GM19328 (cell line): ENCODE results near the gene SLC25A25.
"Not testable (repeated sequence)": the region's sequence is repeated elsewhere in the genome, so short reads cannot be mapped to it uniquely, and the experiment has no call there.

Experiments used
- ATAC-seq: cut with Tn5 transposase; IDR thresholded peaks from one replicate; pipeline ENCODE4 v1.9.1; 2021; ENCODE audit warnings: mild to moderate bottlenecking, moderate library complexity; ENCODE audit not compliant: unreplicated experiment

Gene SLC25A25

DNA sequence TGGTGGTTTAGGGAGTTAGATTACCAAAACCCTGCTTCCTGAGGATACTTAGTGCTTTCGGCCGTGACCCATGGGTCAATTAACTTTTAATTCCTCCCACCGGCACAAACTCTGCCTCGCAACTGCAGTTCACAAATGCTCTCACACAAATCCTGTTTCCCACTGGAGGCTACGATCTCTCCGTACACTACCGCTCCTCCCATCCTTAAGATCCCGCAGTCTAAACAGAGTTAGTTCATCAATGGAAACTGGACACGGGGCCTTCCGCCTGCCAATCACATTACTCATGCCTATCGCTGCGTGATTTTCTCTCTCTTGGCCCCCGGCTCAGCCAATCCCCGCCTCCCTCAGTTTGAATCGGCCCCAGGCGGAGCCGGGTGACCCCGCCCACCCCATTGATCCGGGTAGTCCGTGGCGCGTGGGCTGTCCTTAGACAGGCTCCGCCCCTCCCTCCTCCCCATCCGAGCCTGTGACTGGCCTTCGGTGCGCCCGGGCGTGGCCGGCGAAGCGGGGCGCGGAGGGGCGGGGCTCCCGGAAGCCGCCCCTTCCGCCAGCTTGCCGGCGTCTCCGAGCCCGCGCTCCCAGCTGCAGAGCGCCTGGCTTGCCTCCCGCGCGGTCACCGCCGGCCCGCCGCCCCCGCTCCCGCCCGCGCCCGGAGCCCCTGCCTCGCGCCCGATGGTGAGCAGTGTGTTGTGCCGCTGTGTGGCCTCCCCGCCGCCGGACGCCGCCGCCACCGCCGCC is at the start of gene SLC25A25:
Gene SLC25A25, plus strand, starts transcription at position 588 of the 741 bp plus-strand sequence. Its CDS starts 88 bp downstream, at position 676.
- ATAC-seq, result peak; percentile 73

DNA sequence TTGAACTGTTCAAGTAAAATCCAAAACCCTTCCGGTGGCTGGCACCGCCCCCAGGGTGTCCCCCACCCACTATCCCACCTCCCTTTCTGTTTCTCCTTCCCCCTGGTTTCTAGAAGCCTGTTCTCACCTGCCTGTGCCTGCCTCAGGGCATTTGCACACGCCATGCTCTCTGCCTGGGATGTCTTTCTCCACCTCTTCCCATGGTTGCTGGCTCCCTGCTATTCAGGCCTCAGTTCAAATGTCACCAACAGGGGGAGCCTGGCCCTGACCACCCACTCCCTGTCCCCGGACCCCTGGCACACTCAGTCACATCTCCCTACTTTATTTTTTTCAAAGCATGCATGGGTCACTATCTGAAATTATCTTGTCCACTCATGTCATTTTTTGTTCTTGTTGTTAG is 47.3 kb upstream of the SLC25A25 start:
- ATAC-seq, result no peak

DNA sequence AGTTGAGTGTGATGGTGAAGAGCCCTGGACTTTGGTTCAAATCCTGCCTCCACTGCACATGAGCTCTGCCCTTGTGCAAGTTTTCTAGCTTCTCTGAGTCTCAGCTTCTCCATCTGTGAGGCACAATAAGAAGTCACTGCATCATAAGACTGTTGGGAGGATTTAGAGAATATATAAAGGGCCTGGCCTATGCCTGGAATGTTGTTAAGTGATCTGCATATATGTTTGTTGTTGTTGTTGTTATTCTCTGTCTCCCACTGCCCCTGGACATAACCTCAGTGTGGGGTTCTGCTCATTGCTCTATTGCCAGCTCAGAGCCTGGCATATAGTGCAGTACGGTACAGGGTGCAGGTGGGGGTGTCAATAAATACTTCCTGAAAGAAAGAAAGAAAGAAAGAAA is 46.9 kb upstream of the SLC25A25 start:
- ATAC-seq, result no peak

DNA sequence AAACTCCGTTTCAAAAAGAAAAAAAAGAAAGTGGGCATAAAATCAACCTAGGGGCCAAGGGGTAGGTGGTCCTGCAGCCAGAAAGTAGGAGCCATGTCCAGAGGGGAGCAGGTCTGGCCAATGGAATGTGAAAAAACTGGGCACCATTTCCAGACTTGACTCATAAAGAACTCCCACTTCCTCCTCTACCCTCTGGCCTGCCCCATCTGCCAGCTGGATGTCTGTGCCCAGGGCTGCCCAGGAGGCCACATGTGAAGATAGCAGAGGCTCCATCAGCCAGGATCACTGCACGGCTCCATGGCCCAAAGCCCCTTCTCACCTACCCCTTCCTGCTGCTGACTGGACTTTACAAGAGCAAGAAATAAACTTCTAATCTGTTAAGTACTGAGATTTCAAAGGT is 45.1 kb upstream of the SLC25A25 start:
- no peak for ATAC-seq

DNA sequence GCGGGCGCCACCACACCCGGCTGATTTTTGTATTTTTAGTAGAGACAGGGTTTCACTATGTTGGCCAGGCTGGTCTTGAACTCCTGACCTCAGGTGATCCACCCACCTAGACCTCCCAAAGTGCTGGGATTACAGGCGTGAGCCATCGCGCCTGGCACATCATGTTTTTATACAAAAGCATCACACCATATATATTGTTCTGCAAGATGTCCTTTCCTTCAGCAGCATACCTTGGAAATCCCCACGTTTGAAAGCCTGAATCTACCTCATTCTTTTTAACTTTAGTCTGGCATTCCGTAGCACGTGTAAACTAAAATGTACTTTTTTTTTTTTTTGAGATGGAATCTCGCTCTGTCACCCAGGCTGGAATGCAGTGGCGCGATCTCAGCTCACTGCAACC is 44.4 kb upstream of the SLC25A25 start:
- ATAC-seq, result not testable (repeated sequence)

DNA sequence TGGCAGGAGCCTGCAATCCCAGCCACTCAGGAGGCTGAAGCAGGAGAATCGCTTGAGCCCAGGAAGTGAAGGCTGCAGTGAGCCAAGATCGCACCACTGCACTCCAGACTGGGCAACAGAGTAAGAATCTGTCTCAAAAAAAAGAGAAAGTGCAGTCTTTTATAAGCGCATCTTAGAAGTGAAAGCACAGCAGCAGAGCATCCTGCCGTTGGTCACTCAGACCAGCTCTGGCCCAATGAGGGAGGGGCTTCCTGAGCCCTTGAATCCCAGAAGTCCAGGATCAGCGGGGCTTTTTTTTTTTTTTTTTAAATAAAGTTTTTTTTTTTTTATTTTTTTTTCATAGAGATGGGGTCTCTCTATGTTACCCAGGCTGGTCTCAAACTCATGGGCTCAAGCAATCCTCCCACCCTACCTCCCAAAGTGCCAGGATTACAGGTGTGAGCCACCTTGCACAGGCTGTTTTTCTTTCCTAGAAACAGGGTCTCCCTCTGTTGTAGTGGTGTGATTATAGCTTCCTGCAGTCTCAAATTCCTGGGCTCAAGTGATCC is 43.2 kb upstream of the SLC25A25 start:
- no peak for ATAC-seq

DNA sequence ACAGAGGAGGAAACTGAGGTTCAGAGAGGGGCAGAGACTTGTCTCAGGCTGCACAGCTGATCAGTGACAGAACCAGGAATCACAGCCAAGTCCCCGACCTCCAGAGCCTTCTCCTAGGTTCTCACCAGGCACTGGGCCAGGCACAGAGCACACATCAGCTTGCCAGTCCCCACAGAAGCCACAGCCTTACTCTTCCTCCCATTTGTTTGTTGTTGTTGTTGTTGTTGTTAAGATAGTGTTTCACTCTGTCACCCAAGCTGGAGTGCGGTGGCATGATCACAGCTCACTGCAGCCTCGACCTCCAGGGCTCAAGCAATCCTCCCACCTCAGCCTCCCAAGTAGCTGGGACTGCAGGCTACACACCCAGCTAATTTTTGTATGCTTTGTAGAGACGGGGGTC is 42.3 kb upstream of the SLC25A25 start:
- no peak for ATAC-seq

DNA sequence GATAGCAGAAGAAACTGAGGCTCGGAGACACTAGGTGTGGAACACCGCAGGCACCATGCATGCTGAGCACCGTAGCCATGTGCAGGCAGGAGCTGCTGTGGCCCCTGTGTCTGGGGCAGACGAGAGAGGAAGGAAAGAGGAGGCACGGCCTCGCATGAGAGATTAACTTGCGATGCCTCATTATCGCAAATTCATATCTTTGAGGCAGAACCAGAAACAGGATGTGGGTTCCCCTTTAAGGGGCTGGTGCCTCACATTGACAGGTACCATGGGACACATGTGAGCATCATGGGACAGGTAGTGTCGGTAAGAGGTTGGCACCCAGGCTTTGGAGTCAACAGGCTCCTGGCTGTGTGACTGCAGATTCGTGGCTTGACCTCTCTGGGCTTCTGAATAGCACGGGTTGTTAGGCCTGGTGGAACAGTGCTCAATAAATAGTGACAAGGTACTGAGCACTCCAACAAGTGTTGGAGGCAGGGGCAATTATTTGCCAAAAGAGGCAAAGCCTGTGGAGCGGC is 41.7 kb upstream of the SLC25A25 start:
- ATAC-seq, result no peak

DNA sequence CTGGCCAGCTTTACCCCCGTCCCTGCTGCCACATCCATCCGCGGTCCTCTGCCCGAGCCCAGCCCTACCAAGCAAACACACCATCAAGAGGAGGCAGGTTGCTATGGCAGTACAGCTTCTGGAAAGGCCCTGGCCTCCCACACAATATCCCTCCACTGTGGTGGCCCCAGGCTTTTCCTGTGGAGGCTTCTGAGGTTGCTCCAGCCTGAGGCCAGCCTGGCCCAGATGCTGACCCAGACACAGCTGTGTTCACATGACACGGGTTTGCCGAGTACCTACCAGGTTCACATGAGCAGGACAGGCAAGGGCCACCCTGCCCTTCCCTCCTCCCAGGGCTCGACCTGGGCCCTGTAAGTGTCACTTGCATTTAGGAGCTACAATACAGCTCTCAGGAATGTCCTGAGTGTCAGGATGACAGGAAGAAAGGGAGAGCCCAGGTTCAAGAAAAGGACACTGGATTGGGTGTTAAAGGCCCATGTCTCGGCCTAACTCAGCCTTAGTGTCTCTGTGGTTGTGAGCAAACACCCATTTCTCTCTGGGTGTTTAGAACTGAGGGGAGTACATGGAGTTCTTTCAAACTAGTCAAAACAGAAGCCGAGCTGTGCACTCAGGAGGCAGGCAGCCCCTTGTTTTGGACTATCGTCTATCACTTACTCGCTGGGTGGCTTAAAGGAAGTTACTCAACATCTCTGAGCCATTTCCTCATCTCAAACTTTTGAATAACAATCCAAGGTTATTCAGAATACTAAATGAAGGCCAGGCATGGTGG is 41.1 kb upstream of the SLC25A25 start:
- no peak for ATAC-seq

DNA sequence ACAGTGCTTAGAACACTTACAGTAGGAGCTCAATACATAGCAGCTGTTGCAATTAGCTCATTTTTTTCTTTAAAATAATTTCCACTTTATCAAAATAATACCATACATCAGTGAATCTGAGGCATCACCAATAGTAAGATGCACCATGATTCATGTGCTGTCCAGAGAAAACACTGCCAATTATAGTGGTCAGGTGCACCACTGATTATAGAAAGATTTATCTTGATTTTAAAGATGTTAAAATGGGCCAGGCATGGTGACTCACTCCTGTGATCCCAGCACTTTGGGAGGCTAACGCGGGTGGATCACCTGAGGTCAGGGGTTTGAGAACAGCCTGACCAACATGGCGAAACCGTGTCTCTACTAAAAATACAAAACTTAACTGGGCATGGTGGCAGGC is 40.3 kb upstream of the SLC25A25 start:
- ATAC-seq, result no peak

DNA sequence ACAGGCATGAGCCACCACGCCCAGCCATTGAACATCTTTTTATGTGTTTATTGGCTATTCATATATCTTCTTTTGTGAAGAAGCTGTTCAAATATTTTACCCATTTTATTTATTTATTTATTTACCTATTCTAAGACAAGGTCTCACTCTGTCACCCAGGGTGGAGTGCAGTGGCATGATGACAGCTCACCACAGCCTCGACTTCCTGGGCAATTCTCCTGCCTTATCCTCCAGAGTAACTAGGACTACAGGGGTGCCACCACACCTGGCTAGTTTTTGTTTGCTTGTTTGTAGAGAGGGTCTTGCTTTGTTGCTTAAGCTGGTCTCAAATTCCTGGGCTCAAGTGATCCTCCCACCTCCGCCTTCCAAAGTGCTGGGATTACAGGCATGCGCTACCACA is 34.4 kb upstream of the SLC25A25 start:
- ATAC-seq, result no peak

DNA sequence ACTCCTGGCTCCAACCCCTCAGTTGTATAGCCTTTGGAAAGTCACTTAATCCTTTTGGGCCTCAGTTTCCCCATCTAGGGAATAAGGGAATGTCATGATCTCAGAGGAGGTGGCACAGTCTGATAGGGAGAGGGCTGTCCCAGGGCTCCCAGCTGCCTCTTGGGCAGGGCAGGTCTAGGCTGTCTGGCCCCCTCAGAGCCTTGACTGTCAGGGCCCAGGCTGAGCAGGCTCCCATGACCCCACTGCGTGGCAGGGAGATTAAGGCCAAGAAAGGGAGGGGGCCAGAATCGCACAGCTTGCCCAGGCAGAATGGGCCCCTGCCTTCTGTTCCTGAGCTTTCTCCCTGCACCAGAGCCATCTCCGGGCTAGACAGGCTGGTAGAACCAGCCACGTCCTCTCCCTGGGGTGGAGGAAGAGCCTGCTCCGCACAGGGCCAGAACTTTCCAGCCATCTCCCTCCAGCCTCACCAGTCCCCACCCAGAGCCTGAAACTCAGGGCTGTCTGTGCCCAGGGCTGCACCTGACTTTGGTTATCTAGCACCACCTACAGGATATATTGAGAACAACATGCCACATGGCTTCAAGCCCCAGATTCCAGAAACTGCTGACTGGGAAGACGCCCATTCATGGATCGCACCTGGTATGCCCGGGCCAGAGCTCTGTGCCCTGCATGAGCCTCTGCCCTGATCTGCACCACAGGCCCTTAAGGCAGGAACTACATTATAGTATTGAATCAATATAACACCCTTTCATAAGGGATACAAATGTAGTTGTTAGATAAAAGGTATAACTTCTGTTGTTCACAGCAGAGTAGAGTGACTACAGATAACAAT is 33.0 kb upstream of the SLC25A25 start:
- ATAC-seq, result peak; percentile 44

DNA sequence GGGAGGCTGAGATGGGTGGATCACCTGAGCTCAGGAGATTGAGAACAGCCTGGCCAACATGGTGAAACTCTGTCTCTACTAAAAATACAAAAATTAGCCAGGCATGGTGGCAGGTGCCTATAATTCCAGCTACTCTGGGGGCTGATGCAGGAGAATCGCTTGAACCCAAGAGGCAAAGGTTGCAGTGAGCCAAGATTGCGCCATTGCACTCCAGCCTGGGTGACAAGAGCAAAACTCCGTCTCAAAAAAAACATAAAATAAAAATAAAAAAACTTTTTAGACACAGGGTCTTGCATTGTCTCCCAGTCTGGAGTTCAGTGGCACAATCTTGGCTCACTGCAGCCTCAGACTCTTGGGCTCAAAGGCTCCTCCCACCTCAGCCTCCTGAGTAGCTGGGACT is 31.5 kb upstream of the SLC25A25 start:
- not testable (repeated sequence) for ATAC-seq

DNA sequence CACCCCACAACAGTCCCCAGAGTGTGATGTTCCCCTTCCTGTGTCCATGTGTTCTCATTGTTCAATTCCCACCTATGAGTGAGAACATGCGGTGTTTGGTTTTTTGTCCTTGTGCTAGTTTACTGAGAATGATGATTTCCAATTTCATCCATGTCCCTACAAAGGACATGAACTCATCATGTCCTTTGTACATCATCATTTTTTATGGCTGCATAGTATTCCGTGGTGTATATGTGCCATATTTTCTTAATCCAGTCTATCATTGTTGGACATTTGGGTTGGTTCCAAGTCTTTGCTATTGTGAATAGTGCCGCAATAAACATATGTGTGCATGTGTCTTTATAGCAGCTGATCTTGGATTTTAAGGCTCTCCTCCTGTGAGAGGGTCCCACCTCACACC is 27.2 kb upstream of the SLC25A25 start:
- not testable (repeated sequence) for ATAC-seq

DNA sequence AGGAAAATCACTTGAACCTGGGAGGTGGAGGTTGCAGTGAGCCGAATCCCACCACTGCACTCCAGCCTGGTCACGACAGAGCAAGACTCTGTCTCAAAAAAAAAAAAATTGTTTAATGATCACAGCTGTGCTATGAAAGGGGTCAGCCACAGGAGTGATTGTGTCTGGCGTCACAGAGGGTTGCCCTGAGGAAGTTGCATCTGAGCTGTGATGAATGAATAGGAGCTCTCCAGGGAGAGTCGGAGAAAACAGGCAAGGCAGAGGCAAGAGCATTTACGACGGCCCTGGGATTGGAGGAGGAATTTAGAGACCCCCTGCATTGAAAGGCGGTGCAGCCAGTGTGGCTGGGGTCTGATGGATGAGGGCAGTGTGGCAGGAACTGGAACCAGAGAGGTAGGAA is 26.0 kb upstream of the SLC25A25 start:
- ATAC-seq, result no peak

DNA sequence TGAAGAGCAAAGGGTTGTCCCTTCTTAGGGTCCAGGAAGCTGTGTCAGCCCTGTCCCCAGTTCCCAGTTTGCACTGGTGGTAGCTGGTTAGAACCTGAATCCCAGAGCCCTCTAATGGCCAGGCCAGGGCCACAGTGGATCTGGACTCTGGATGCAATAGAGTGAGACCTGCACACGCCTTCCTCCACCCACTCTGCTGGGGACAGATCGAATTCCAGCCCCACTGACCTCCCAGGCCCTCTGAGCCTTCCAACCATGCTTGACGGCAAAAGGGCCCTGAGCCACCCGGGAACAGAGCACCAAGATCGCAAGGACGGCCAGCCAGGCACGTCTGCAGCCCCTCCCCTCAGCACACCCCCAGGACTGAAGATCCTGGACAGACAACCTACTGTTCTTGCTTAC is 24.6 kb upstream of the SLC25A25 start:
- ATAC-seq, result no peak

DNA sequence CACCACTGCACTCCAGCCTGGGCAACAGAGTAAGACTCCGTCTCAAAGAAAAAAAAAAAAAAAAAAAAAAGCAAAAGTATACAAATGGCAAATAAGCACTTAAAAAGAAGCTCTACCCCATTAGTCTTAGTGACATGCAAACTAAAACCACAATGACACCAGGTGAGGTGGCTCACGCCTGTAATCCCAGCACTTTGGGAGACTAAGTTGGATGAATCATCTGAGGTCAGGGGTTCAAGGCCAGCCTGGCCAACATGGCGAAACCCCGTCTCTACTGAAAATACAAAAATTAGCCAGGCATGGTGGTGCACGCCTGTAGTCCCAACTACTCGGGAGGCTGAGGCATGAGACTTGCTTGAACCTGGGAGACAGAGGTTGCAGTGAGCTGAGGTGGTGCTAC is 22.6 kb upstream of the SLC25A25 start:
- not testable (repeated sequence) for ATAC-seq

DNA sequence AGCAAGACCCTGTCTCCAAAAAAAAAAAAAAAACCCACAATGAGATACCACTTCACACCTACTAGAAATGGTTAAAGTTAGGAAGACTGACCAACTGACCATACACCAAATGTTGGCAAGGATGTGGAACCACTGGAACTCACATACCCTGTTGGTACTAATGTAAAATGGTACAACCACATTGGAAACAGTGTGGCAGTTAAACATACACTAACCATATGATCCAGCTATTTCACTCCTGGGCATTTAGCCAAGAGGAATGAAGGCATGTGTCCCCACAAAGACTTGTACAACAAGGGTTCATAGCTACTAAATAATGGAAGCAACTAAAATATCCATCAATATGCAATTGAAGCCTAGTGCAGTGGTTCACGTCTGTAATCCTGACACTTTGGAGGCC is 22.2 kb upstream of the SLC25A25 start:
- ATAC-seq, result no peak

DNA sequence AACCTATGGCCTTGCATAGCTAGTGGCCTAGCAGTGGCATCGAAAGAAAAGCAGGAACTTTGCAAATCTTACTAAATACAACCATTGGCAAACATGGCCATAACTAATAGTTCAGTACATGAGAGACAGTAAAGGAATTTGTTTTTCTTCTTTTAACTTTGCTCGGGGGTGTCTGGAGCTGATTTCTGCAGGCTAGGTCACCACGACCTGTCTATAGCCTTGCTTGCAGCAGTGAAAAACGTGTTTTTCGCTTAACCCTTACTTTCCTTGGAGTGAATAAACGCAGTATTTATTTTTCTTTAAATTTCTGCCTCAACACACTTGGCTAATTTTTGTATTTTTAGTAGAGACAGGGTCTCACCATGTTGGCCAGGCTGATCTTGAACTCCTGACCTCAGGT is 20.8 kb upstream of the SLC25A25 start:
- ATAC-seq, result no peak

DNA sequence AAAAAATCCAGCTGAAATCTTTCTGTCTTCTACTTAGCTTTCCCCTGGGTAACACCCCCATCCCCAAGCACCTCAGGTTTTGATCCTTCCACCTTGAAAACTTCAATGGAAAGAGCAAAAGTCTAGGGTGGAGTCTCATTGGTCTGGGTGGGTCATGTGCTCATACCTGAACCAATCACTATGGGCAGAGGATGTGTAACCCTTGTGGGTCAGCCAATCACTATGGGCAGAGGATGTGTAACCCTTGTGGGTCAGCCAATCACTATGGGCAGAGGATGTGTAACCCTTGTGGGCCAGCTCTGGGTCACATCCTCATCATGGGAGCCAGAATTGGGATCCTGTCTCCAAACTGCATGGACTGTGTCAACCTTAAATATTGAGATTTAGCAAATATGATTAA is 19.4 kb upstream of the SLC25A25 start:
- ATAC-seq, result no peak

DNA sequence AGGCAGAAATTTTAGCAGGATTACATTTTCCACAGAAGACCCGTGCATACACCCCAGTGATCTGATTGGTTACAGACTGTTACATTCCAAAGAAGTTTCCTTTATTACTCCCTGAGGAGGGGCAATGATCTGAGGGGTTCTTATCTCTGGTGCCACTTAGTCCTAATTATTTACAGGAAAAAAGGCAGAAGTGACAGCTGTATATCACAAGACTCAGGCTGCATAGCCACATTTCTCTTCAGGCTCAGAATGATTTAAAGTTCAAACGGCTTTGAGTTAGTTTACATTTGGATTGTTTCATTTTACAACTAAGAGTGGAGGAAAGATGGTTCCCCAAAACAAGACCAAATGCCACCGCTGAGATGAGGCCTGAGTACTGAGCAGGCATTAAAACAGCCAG is 18.2 kb upstream of the SLC25A25 start:
- no peak for ATAC-seq
